ENCODE results near the gene PRDM16.

The PRDM16 gene

DNA sequence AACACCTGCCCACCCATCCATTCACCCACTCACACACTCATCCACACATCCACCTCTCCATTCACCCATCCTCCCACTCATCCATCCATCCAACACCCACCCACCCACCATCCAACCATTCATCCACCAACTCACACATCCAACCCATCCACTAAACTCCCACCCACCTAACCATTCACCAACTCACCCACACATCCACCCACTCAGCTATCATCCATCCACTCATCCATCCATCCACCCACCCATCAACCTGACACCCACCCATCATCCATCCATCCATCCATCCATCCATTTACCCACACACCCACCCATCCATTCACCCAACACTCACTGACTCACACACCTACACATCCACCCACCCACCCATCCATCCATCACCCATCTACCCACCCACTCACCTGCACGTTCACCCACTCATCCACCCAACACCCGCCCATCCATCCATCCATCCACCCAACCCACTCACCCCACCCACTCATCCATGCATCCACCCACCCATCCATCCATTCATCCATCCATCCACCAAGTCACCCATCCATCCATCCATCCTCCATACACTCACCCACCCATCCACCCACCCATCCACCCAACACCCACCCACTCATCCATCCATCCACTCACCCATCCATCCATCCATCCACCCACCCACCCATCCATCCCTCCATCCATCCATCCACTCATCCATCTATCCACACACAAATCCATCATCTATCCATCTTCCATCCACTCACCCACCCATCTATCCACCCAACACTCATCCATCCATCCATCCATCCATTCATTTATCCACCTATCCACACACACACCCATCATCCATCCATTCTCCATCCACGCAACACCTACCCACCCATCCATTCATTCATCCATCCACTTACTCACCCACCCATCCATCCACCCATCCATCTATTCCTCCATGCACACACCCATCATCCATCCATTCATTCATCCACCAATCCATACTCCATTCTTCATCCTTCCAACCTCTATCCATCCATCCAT lies 17.4 kb upstream of the PRDM16 start (continued):
- TF ChIP-seq, protein P1, sequence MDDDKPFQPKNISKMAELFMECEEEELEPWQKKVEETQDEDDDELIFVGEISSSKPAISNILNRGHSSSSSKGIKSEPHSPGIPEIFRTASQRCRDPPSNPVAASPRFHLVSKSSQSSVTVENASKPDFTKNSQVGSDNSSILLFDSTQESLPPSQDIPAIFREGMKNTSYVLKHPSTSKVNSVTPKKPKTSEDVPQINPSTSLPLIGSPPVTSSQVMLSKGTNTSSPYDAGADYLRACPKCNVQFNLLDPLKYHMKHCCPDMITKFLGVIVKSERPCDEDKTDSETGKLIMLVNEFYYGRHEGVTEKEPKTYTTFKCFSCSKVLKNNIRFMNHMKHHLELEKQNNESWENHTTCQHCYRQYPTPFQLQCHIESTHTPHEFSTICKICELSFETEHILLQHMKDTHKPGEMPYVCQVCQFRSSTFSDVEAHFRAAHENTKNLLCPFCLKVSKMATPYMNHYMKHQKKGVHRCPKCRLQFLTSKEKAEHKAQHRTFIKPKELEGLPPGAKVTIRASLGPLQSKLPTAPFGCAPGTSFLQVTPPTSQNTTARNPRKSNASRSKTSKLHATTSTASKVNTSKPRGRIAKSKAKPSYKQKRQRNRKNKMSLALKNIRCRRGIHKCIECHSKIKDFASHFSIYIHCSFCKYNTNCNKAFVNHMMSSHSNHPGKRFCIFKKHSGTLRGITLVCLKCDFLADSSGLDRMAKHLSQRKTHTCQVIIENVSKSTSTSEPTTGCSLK (tag by site-specific recombination; IDR thresholded peaks at IDR 0.05), result no peak
- no peak for TF ChIP-seq ZNF701 (tag by site-specific recombination; IDR thresholded peaks at IDR 0.05)
- TF ChIP-seq ZNF248 (tag by site-specific recombination; IDR thresholded peaks at IDR 0.05), result no peak
- TF ChIP-seq ZNF600 (tag by site-specific recombination; IDR thresholded peaks at IDR 0.05), result no peak
- no peak for TF ChIP-seq ZNF768 (tag by site-specific recombination; IDR thresholded peaks at IDR 0.05)
- no peak for TF ChIP-seq ZNF843 (tag by site-specific recombination; IDR thresholded peaks at IDR 0.05)
- TF ChIP-seq ZNF561 (tag by site-specific recombination; IDR thresholded peaks at IDR 0.05; ENCODE audit: borderline replicate concordance), result no peak
- peak; percentile 92 for TF ChIP-seq ZNF366 (tag by site-specific recombination; conservative IDR thresholded peaks at IDR 0.05)
- no peak for TF ChIP-seq MZF1 (tag by site-specific recombination; IDR thresholded peaks at IDR 0.05; ENCODE audit: borderline replicate concordance)
- TF ChIP-seq ZNF2 (tag by site-specific recombination; IDR thresholded peaks at IDR 0.05), result no peak
- TF ChIP-seq EGR2 (tag by site-specific recombination; IDR thresholded peaks at IDR 0.05; ENCODE audit: low read depth), result peak; percentile 98
- TF ChIP-seq ZBTB17 (tag by site-specific recombination; IDR thresholded peaks at IDR 0.05), result peak; percentile 89
- no peak for TF ChIP-seq ZNF133 (tag by site-specific recombination; IDR thresholded peaks at IDR 0.05)
- TF ChIP-seq, protein P2, sequence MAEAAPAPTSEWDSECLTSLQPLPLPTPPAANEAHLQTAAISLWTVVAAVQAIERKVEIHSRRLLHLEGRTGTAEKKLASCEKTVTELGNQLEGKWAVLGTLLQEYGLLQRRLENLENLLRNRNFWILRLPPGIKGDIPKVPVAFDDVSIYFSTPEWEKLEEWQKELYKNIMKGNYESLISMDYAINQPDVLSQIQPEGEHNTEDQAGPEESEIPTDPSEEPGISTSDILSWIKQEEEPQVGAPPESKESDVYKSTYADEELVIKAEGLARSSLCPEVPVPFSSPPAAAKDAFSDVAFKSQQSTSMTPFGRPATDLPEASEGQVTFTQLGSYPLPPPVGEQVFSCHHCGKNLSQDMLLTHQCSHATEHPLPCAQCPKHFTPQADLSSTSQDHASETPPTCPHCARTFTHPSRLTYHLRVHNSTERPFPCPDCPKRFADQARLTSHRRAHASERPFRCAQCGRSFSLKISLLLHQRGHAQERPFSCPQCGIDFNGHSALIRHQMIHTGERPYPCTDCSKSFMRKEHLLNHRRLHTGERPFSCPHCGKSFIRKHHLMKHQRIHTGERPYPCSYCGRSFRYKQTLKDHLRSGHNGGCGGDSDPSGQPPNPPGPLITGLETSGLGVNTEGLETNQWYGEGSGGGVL (tag by site-specific recombination; IDR thresholded peaks at IDR 0.05), result no peak
- TF ChIP-seq, protein P3, sequence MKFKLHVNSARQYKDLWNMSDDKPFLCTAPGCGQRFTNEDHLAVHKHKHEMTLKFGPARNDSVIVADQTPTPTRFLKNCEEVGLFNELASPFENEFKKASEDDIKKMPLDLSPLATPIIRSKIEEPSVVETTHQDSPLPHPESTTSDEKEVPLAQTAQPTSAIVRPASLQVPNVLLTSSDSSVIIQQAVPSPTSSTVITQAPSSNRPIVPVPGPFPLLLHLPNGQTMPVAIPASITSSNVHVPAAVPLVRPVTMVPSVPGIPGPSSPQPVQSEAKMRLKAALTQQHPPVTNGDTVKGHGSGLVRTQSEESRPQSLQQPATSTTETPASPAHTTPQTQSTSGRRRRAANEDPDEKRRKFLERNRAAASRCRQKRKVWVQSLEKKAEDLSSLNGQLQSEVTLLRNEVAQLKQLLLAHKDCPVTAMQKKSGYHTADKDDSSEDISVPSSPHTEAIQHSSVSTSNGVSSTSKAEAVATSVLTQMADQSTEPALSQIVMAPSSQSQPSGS (tag by site-specific recombination; IDR thresholded peaks at IDR 0.05; ENCODE audit: low read depth), result no peak
- TF ChIP-seq ZNF777 (tag by site-specific recombination; IDR thresholded peaks at IDR 0.05; ENCODE audit: borderline replicate concordance), result no peak

DNA sequence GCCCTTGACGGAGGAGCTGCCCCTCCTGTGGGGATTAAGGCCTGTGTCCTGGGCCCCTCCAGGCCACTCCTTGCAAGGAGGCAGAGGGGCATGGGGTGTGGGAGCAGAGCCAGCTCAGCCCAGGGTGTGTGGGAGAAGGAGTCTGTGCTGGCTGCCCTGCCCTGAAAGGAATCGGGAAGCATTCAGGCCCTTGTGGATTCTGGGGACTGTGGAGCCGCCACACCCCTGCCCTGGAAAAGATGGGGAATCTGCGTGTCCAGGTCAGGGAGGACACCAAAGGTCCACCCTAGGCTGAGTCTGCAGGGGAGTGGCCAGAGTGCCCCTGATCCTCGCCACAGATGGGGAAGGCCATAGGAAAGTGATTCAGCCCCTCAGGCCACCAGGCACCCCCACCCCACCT lies 16.5 kb upstream of the PRDM16 start:
- CTCF ChIA-PET, result no interaction called here
- POLR2A ChIA-PET, result no interaction called here
- TF ChIP-seq, protein P3 (tag by site-specific recombination; IDR thresholded peaks at IDR 0.05; ENCODE audit: low read depth), result no peak
- TF ChIP-seq ZNF658 (tag by site-specific recombination; IDR thresholded peaks at IDR 0.05) (no peak), ZNF561 (tag by site-specific recombination; IDR thresholded peaks at IDR 0.05; ENCODE audit: borderline replicate concordance) (no peak), ZSCAN30 (tag by site-specific recombination; IDR thresholded peaks at IDR 0.05) (no peak), ZNF292 (tag by site-specific recombination; IDR thresholded peaks at IDR 0.05; ENCODE audit: borderline replicate concordance, low read depth) (no peak), ZNF596 (tag by site-specific recombination; IDR thresholded peaks at IDR 0.05) (no peak), ZNF341 (tag by site-specific recombination; IDR thresholded peaks at IDR 0.05; ENCODE audit: low read depth) (no peak), ZNF626 (tag by site-specific recombination; IDR thresholded peaks at IDR 0.05) (no peak), ZNF10 (tag by site-specific recombination; IDR thresholded peaks at IDR 0.05) (no peak), ZNF350 (tag by site-specific recombination; IDR thresholded peaks at IDR 0.05) (no peak), HOXA7 (CRISPR knock-in tag; IDR thresholded peaks at IDR 0.05; ENCODE audit: borderline replicate concordance) (no peak)
- TF ChIP-seq, protein P4, sequence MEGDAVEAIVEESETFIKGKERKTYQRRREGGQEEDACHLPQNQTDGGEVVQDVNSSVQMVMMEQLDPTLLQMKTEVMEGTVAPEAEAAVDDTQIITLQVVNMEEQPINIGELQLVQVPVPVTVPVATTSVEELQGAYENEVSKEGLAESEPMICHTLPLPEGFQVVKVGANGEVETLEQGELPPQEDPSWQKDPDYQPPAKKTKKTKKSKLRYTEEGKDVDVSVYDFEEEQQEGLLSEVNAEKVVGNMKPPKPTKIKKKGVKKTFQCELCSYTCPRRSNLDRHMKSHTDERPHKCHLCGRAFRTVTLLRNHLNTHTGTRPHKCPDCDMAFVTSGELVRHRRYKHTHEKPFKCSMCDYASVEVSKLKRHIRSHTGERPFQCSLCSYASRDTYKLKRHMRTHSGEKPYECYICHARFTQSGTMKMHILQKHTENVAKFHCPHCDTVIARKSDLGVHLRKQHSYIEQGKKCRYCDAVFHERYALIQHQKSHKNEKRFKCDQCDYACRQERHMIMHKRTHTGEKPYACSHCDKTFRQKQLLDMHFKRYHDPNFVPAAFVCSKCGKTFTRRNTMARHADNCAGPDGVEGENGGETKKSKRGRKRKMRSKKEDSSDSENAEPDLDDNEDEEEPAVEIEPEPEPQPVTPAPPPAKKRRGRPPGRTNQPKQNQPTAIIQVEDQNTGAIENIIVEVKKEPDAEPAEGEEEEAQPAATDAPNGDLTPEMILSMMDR (tag by site-specific recombination; IDR thresholded peaks at IDR 0.05), result no peak

More for the DNA sequence above, 16.5 kb upstream of the PRDM16 start:
- H3K9me3 ChIP-seq (ENCODE audit: control insufficient read depth, insufficient read depth, low read depth, low read length), result no peaks in the 10 kb centered on the region
- H3K4me3 ChIP-seq (ENCODE audit: low read depth, low read length), result no peak overlapping the region
- H3K27ac ChIP-seq (ENCODE audit: extremely low read depth, low read depth, low read length), result no peak overlapping the region
- no peaks in the 10 kb centered on the region for H3K4me1 ChIP-seq (ENCODE audit: control insufficient read depth, insufficient read depth, low read length)
- H3K36me3 ChIP-seq (ENCODE audit: control insufficient read depth in 2 of 2, insufficient read depth in 1 of 2, low read length in 2 of 2), result no peaks in the 10 kb centered on the region
